GM12865 (cell line): ENCODE data around the gene MRPL41.

ENCODE experiments used
- DNase-seq: peaks from one replicate; pipeline ENCODE4 v3.0.0; 2010; ENCODE audit warnings: low read depth
- H3K4me3 ChIP-seq: 2 replicates; pipeline ENCODE4 v1.5.1; 2011; ENCODE audit warnings: mild to moderate bottlenecking, low read depth, low read length, control low read depth
- TF ChIP-seq, protein P1 (sequence below): IDR thresholded peaks from 2 replicates; pipeline ENCODE4 v1.5.1; 2011; ENCODE audit warnings: low read length, control low read depth, low read depth, inconsistent platforms; ENCODE audit not compliant: insufficient read depth; ENCODE audit errors: missing control alignments

The MRPL41 gene

DNA sequence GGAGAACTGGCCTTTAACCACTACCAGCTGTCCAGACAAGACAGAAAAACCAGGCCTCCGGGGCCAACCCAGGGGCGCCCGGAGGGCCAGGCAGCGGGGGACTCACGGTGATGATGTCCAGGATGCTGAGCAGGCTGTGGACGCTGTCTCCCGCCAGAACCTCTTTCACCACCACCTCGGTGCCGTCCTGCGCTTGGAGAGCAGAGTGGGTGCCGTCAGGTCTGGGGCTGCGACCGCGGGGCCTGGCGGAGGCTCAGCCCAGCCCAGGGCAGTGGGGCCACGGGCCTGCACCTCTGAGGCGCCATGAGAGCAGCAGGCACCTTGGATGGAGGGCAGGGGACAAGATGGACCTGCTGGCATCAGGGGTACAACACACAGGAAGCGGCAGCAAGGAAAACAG lies 11.1 kb upstream of the MRPL41 start:
- DNase-seq, result no peak
- no peak overlapping the region for H3K4me3 ChIP-seq
- TF ChIP-seq, protein P1, sequence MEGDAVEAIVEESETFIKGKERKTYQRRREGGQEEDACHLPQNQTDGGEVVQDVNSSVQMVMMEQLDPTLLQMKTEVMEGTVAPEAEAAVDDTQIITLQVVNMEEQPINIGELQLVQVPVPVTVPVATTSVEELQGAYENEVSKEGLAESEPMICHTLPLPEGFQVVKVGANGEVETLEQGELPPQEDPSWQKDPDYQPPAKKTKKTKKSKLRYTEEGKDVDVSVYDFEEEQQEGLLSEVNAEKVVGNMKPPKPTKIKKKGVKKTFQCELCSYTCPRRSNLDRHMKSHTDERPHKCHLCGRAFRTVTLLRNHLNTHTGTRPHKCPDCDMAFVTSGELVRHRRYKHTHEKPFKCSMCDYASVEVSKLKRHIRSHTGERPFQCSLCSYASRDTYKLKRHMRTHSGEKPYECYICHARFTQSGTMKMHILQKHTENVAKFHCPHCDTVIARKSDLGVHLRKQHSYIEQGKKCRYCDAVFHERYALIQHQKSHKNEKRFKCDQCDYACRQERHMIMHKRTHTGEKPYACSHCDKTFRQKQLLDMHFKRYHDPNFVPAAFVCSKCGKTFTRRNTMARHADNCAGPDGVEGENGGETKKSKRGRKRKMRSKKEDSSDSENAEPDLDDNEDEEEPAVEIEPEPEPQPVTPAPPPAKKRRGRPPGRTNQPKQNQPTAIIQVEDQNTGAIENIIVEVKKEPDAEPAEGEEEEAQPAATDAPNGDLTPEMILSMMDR, result no peak

DNA sequence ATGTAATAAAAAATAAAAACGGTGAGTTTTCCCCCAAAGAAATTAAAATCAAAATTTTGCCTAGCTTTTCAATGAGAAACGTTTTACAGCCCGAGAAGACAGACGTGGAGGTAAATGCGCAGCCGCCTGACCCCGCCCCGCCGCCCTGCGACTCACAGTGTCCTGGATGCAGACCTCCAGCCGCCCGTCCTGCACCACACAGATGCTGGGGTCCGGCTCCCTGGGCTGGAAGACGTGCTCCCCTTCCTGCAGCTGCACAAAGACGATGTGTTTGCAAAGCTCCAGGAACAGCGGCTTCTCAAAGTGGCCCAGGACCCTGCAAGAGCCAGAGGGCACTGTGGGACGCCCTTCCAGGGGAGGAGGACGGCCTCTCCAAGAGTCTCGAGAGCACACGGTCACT lies 9.2 kb upstream of the MRPL41 start:
- TF ChIP-seq, protein P1, result no peak
- no peak for DNase-seq
- H3K4me3 ChIP-seq, result no peak overlapping the region

DNA sequence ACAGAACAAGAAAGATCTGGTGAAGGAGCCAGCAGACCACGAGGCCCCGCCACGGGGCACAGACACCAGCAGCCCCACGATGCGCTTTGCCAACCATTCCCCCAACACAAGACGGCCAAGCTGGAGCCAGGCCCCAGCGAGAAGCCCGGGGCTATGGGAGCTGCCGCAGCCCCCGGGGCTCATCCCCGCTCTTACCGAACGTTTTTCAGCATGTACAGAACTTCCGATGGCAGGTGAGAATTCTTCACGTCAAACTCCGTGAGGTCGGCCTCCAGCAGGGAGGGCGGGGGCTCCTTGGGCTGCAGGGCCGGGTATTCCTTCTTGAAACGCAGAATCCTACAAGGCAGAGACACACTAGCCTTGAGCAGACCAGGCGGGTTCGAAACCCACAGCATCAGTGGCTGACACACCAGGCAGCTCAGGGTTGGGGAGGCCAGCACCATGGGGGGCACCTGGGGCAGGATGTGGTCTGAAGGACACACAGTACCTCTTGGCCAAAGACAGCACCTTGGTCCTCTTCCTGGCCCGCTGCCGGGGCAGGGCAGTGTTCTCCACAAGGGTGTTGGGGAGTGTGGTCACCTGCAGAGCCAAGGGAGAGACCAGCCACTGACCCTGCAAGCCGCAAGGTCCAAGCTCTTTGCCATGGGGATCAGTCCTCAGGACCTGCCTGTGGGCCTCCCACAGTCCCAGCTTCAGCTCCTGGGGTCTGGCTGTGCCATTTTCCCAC lies 8.3 kb upstream of the MRPL41 start:
- TF ChIP-seq, protein P1, result no peak
- DNase-seq, result no peak
- no peak overlapping the region for H3K4me3 ChIP-seq

DNA sequence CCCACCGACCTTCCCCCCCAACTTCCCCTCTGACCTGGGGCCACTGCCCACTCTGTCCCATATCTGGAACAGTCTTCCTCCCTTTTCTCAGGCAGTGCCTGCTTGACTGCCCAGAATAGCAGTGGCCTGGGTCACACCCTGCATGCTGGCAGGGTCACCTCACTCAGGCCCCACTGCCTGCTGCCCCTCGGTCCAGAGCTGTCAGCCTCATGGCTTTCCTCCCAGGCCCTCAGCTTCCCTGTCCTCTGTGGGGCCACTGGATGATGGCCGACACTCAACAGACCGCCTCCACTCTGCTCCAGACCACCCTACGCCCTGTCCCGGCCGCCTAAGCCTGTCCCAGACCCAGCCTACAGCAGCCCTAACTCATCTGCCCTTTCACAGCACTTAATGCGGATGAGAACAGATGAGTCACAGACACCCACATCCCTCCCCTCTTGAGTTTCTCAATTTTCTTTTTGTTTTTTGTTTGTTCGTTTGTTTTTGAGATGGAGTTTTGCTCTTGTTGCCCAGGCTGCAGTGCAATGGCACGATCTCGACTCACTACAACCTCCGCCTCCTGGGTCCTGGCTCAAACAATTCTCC lies 7.4 kb upstream of the MRPL41 start:
- H3K4me3 ChIP-seq, result no peak overlapping the region
- no peak for DNase-seq
- TF ChIP-seq, protein P1, result no peak

DNA sequence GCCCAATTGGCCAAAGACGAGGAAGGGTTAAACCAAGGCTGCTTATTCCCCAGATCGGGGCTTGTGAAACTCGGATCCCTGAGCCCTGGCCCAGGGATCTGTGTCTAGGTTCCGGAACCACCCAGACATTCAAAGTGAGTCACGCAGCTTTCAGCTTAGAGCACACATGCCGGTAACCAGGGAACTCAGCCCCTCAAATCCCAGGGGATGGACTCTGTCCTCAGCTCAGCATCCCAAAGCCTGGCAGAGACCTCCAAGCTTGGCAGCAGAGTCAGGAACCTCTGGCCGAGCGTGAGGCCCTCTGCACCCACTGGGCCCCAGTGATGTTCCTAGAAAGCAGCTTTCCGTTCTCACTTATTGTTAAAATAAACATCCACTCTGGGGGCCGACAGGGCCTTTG lies 6.6 kb upstream of the MRPL41 start:
- DNase-seq, result no peak
- TF ChIP-seq, protein P1, result no peak
- no peak overlapping the region for H3K4me3 ChIP-seq

DNA sequence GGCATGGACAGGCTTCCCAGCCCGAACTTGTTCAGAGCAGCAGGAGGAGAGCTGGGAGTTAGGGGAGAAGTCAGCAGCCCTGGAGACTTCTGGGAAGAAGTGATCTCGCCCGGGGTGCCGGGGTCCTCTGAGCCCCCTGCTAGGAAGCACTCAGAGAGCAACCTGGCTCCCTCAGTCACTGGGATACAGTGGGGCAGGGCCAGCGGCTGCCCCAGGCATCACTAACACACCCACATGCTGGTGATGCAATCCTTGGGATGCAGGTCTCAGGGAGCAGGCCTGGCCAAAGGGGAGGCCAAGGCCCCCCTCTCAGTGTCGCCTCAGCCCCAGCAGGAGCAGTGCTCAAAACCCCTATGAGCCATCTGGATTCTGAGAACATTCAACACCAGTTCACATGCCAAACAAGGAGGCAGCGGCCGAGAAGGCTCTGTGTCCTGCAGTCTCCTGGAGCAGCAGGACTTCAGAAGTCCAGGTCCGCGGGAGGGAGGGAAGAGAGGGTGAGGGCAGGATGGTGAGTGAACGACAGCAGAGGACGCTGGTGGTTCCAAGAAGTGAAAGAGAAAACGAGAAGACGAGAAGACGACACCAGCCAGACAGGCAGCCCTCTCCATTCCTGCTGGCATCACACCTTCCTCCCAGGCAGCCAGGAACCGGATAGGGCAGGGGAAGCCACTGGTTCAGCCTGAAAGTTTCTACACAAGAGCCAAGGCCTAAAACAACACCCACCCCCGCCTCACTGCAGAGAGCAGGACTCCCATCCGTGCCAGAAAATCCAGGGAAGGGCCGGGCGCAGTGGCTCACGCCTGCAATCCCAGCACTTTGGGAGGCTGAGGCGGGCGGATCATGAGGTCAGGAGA lies 3.8 kb upstream of the MRPL41 start:
- DNase-seq, result no peak
- TF ChIP-seq, protein P1, result no peak
- no peak overlapping the region for H3K4me3 ChIP-seq
